ENCODE results near the gene ZNF473.

Gene ZNF473

GRCh38 chr19:50008532-50008931 lies 17.3 kb upstream of the ZNF473 start:
- peak; percentile 30 for TF ChIP-seq CTCF (IDR thresholded peaks at IDR 0.05; ENCODE audit: extremely low read depth, insufficient read depth, missing control alignments)
- no peak for DNase-seq (ENCODE audit: low spot score)
- in situ Hi-C loops (cut with MboI; ENCODE audit: low pct_unique_long_range_greater_than_20kb, low sequenced_read_pairs, unreplicated experiment), result no loop called here

GRCh38 chr19:50016225-50016807 lies 9.5 kb upstream of the ZNF473 start:
- no peak for TF ChIP-seq CTCF (IDR thresholded peaks at IDR 0.05; ENCODE audit: extremely low read depth, insufficient read depth, missing control alignments)
- in situ Hi-C loops (cut with MboI; ENCODE audit: low pct_unique_long_range_greater_than_20kb, low sequenced_read_pairs, unreplicated experiment), result no loop called here
- DNase-seq (ENCODE audit: low spot score), result no peak

- in situ Hi-C loops (cut with MboI; ENCODE audit: low pct_unique_long_range_greater_than_20kb, low sequenced_read_pairs, unreplicated experiment), result no loop called here
- DNase-seq (ENCODE audit: low spot score), result no peak
- TF ChIP-seq CTCF (IDR thresholded peaks at IDR 0.05; ENCODE audit: extremely low read depth, insufficient read depth, missing control alignments), result no peak
Observed at GRCh38 chr19:50020481-50020880, 5.3 kb upstream of the ZNF473 start.

- DNase-seq (ENCODE audit: low spot score), result no peak
- in situ Hi-C loops (cut with MboI; ENCODE audit: low pct_unique_long_range_greater_than_20kb, low sequenced_read_pairs, unreplicated experiment), result no loop called here
- no peak for TF ChIP-seq CTCF (IDR thresholded peaks at IDR 0.05; ENCODE audit: extremely low read depth, insufficient read depth, missing control alignments)
Observed at GRCh38 chr19:50022823-50023222, 3.0 kb upstream of the ZNF473 start.

- no peak for TF ChIP-seq CTCF (IDR thresholded peaks at IDR 0.05; ENCODE audit: extremely low read depth, insufficient read depth, missing control alignments)
- no peak for DNase-seq (ENCODE audit: low spot score)
- in situ Hi-C loops (cut with MboI; ENCODE audit: low pct_unique_long_range_greater_than_20kb, low sequenced_read_pairs, unreplicated experiment), result no loop called here
Observed at GRCh38 chr19:50024719-50025021, 1.1 kb upstream of the ZNF473 start.

- peak; percentile 10 for TF ChIP-seq CTCF (IDR thresholded peaks at IDR 0.05; ENCODE audit: extremely low read depth, insufficient read depth, missing control alignments)
- peak; percentile 97 for DNase-seq (ENCODE audit: low spot score)
- in situ Hi-C loops (cut with MboI; ENCODE audit: low pct_unique_long_range_greater_than_20kb, low sequenced_read_pairs, unreplicated experiment), result no loop called here
Observed at GRCh38 chr19:50025022-50025793, 597 bp upstream of the ZNF473 start, which contains the start of gene VRK3. TSS of gene VRK3 (minus strand) at chr19:50025372. CDS start at chr19:50016162, 9,210 bp downstream.

Data from GM13977 (cell line).